ENCODE results near the gene CPPED1.

CPPED1 gene

GRCh38 chr16:12764813-12765488 lies 38.7 kb downstream of the CPPED1 start:
- DNase-seq = no peak

- no peak for DNase-seq
These were observed 40.2 kb downstream of the CPPED1 start for GRCh38 chr16:12763517-12763916.

- DNase-seq = no peak
These were observed 42.7 kb downstream of the CPPED1 start for GRCh38 chr16:12760819-12761611.

- no peak for DNase-seq
These were observed 44.8 kb downstream of the CPPED1 start for GRCh38 chr16:12758670-12759558.

- no peak for DNase-seq
These were observed 45.5 kb downstream of the CPPED1 start for GRCh38 chr16:12758031-12758669.

GRCh38 chr16:12757546-12757945 lies 46.1 kb downstream of the CPPED1 start:
- DNase-seq = no peak

GRCh38 chr16:12754824-12755543 lies 48.7 kb downstream of the CPPED1 start:
- DNase-seq = no peak

- no peak for DNase-seq
These were observed 50.3 kb downstream of the CPPED1 start for GRCh38 chr16:12753203-12754023.

GRCh38 chr16:12752159-12752558 lies 51.5 kb downstream of the CPPED1 start:
- DNase-seq = no peak

GRCh38 chr16:12750554-12750918 lies 53.2 kb downstream of the CPPED1 start:
- no peak for DNase-seq

GRCh38 chr16:12749076-12749475 lies 54.6 kb downstream of the CPPED1 start:
- DNase-seq = no peak

- no peak for DNase-seq
These were observed 55.9 kb downstream of the CPPED1 start for GRCh38 chr16:12747827-12748226.

GRCh38 chr16:12747261-12747660 lies 56.4 kb downstream of the CPPED1 start:
- no peak for DNase-seq

GRCh38 chr16:12744860-12745259 lies 58.8 kb downstream of the CPPED1 start:
- no peak for DNase-seq

- DNase-seq = no peak
These were observed 60.9 kb downstream of the CPPED1 start for GRCh38 chr16:12742741-12743140.

GRCh38 chr16:12740986-12741610 lies 62.6 kb downstream of the CPPED1 start:
- no peak for DNase-seq

GRCh38 chr16:12739738-12740137 lies 63.9 kb downstream of the CPPED1 start:
- DNase-seq = no peak

GRCh38 chr16:12737563-12737962 lies 66.1 kb downstream of the CPPED1 start:
- DNase-seq = no peak

GRCh38 chr16:12735805-12736204 lies 67.9 kb downstream of the CPPED1 start:
- DNase-seq = no peak

GRCh38 chr16:12732600-12732999 lies 71.1 kb downstream of the CPPED1 start:
- no peak for DNase-seq

- no peak for DNase-seq
These were observed 74.2 kb downstream of the CPPED1 start for GRCh38 chr16:12729448-12729847.

Data from NCI-H1105 (cell line).